NT2/D1 (cell line): ENCODE data around the gene ZNF599.

Source experiments
- SUZ12 ChIP-seq: IDR thresholded peaks from 2 replicates; pipeline ENCODE4 v1.6.1; 2011; ENCODE audit not compliant: insufficient read length, insufficient read depth; ENCODE audit errors: extremely low read depth
- YY1 ChIP-seq: IDR thresholded peaks from 2 replicates; pipeline ENCODE4 v1.6.1; 2011; ENCODE audit not compliant: insufficient read length, insufficient read depth
- ZNF274 ChIP-seq: IDR thresholded peaks from 2 replicates; pipeline ENCODE4 v1.6.1; 2011; ENCODE audit warnings: mild to moderate bottlenecking, low read depth, low read length

- TF ChIP-seq YY1 (no peak), ZNF274 (no peak), SUZ12 (no peak)
Measured at GRCh38 chr19:34786236-34786635, 13.2 kb upstream of the ZNF599 start.
